GM23338 (cell line): ENCODE data around the gene GREB1L. TPM values are rescaled to one million over a fixed set of nuclear protein-coding genes. Genes with fewer than 3 reads are reported as not detected.

Experiments used
- ATAC-seq: fragments of 200-7000 bp; cut with Tn5 transposase; 3 replicates; pipeline ENCODE4 v1.9.1; 2020
- DNase-seq: peaks from one replicate; pipeline ENCODE4 v3.0.0-alpha.2; 2015; ENCODE audit warnings: low spot score
- H2AFZ ChIP-seq: fragments of 200-600 bp; sonication (generic); 2 replicates; pipeline ENCODE4 v1.8.0; 2016; ENCODE audit warnings: antibody characterized with exemption, mild to moderate bottlenecking, moderate library complexity
- H3F3A ChIP-seq: fragments of 200-600 bp; sonication (generic); replicated peaks from 2 replicates; pipeline ENCODE4 v1.8.0; 2017; ENCODE audit warnings: antibody characterized with exemption, mixed run types, low read depth
- H3K27ac ChIP-seq: fragments of 200-600 bp; sonication (generic); 2 replicates; pipeline ENCODE4 v1.6.1; 2016; ENCODE audit warnings: low read depth
- H3K27me3 ChIP-seq: fragments of 200-600 bp; sonication (generic); 2 replicates; pipeline ENCODE4 v1.8.0; 2016; ENCODE audit warnings: mild to moderate bottlenecking, mixed run types, moderate library complexity; ENCODE audit not compliant: insufficient read depth
- H3K36me3 ChIP-seq: fragments of 200-600 bp; sonication (generic); 2 replicates; pipeline ENCODE4 v1.8.0; 2016; ENCODE audit warnings: mild to moderate bottlenecking; ENCODE audit not compliant: insufficient read depth
- H3K4me1 ChIP-seq: fragments of 200-600 bp; sonication (generic); 2 replicates; pipeline ENCODE4 v1.8.0; 2016; ENCODE audit warnings: mild to moderate bottlenecking, moderate library complexity; ENCODE audit not compliant: insufficient read depth
- H3K4me2 ChIP-seq: fragments of 200-600 bp; sonication (generic); 2 replicates; pipeline ENCODE4 v1.7.1; 2017; ENCODE audit warnings: mixed run types
- H3K4me3 ChIP-seq: fragments of 200-600 bp; sonication (generic); 2 replicates; pipeline ENCODE4 v1.6.1; 2016; ENCODE audit warnings: mixed run types
- H3K79me2 ChIP-seq: fragments of 200-600 bp; sonication (generic); replicated peaks from 2 replicates; pipeline ENCODE4 v1.8.0; 2017; ENCODE audit warnings: mild to moderate bottlenecking; ENCODE audit not compliant: insufficient read depth
- H3K9me2 ChIP-seq: fragments of 200-600 bp; sonication (generic); 2 replicates; pipeline ENCODE4 v1.8.0; 2017; ENCODE audit not compliant: insufficient read depth
- H4K20me1 ChIP-seq: fragments of 200-600 bp; sonication (generic); replicated peaks from 2 replicates; pipeline ENCODE4 v1.8.0; 2017; ENCODE audit warnings: mild to moderate bottlenecking; ENCODE audit not compliant: insufficient read depth
- H3K27ac Mint-ChIP-seq: 2 replicates; pipeline ENCODE4 v1.8.0; 2020; ENCODE audit warnings: inconsistent platforms, mild to moderate bottlenecking, moderate library complexity, mixed read lengths
- H3K27me3 Mint-ChIP-seq: 3 replicates; pipeline ENCODE4 v1.8.0; 2022; ENCODE audit warnings: low read depth, mild to moderate bottlenecking, moderate library complexity, mixed read lengths, inconsistent platforms; ENCODE audit not compliant: insufficient read depth, poor library complexity
- H3K36me3 Mint-ChIP-seq: 3 replicates; pipeline ENCODE4 v1.8.0; 2021; ENCODE audit warnings: low read depth, mild to moderate bottlenecking, inconsistent platforms, moderate library complexity, mixed read lengths
- H3K4me1 Mint-ChIP-seq: 3 replicates; pipeline ENCODE4 v1.8.0; 2020; ENCODE audit warnings: mild to moderate bottlenecking, inconsistent platforms, mixed read lengths
- H3K4me3 Mint-ChIP-seq: 3 replicates; pipeline ENCODE4 v1.8.0; 2021; ENCODE audit warnings: moderate library complexity, mild to moderate bottlenecking, inconsistent platforms, mixed read lengths
- H3K9me3 Mint-ChIP-seq: 3 replicates; pipeline ENCODE4 v1.8.0; 2020; ENCODE audit warnings: moderate library complexity, mild to moderate bottlenecking, inconsistent platforms, mixed read lengths
- CREB1 ChIP-seq: fragments of 250-450 bp; sonication (Bioruptor Pico); IDR thresholded peaks from 2 replicates; pipeline ENCODE4 v1.5.0; 2020; ENCODE audit warnings: low read depth, mild to moderate bottlenecking, moderate library complexity
- ETS1 ChIP-seq: IDR thresholded peaks from 2 replicates; pipeline ENCODE4 v1.6.1; 2016; ENCODE audit warnings: antibody characterized with exemption
- EZH2 ChIP-seq: fragments of 200-600 bp; sonication (generic); IDR thresholded peaks from one replicate; pipeline ENCODE4 v1.8.0; 2017; ENCODE audit warnings: antibody characterized with exemption, mild to moderate bottlenecking, low read depth; ENCODE audit not compliant: unreplicated experiment
- EZH2phosphoT487 ChIP-seq: fragments of 200-600 bp; sonication (generic); IDR thresholded peaks from one replicate; pipeline ENCODE4 v1.8.1; 2018; ENCODE audit warnings: antibody characterized with exemption; ENCODE audit not compliant: unreplicated experiment
- JUNB ChIP-seq: IDR thresholded peaks from one replicate; pipeline ENCODE4 v1.6.1; 2016; ENCODE audit warnings: antibody characterized with exemption; ENCODE audit not compliant: unreplicated experiment
- NANOG ChIP-seq: IDR thresholded peaks from 2 replicates; pipeline ENCODE4 v1.6.1; 2016; ENCODE audit warnings: antibody characterized with exemption, borderline replicate concordance
- POLR2AphosphoS5 ChIP-seq: IDR thresholded peaks from 2 replicates; pipeline ENCODE4 v1.6.1; 2016; ENCODE audit warnings: antibody characterized with exemption, low read depth
- REST ChIP-seq: IDR thresholded peaks from one replicate; pipeline ENCODE4 v1.6.1; 2018; ENCODE audit warnings: antibody characterized with exemption; ENCODE audit not compliant: unreplicated experiment
- STAT1 ChIP-seq: IDR thresholded peaks from one replicate; pipeline ENCODE4 v1.6.1; 2016; ENCODE audit warnings: antibody characterized with exemption; ENCODE audit not compliant: unreplicated experiment
- ZNF114 ChIP-seq: fragments of 250-450 bp; sonication (Bioruptor Pico); IDR thresholded peaks from 2 replicates; pipeline ENCODE4 v1.5.0; 2020; ENCODE audit warnings: mild to moderate bottlenecking, moderate library complexity
- ZNF331 ChIP-seq: fragments of 250-450 bp; sonication (Bioruptor Pico); IDR thresholded peaks from 2 replicates; pipeline ENCODE4 v1.5.0; 2020; ENCODE audit warnings: low read depth, mild to moderate bottlenecking, moderate library complexity
- polyA plus RNA-seq: library from polyadenylated mRNA; unstranded; fragments of >200 nt; fragmentation: Nextera tagmentation; extraction: Ambion mirVana; gene quantifications from 2 replicates; pipeline ENCODE4 v1.2.1, GENCODE V29; 2016
- total RNA-seq: library from RNA; depleted of rRNA; stranded (reverse); fragments of >200 nt; shearing (Covaris generic); gene quantifications from 2 replicates; pipeline ENCODE4 v1.2.3, GENCODE V29; 2014
- TF ChIP-seq, protein P1 (sequence below): fragments of 250-450 bp; sonication (Bioruptor Pico); IDR thresholded peaks from 2 replicates; pipeline ENCODE4 v1.5.0; 2020; ENCODE audit warnings: mild to moderate bottlenecking, moderate library complexity
- TF ChIP-seq, protein P2 (sequence below), 2 experiments: fragments of 200-600 bp in 1 of 2; sonication (generic) in 1 of 2; conservative IDR thresholded peaks; 2 replicates each; pipeline versions ENCODE4 v1.5.1 to v1.6.1; 2016 to 2017; ENCODE audit warnings: antibody characterized with exemption in 2 of 2, low read depth in 2 of 2, mild to moderate bottlenecking in 2 of 2, moderate library complexity in 1 of 2

Gene GREB1L
- total and polyA plus RNA-seq, 2 experiments from 2014 or later, result 0.03 to 0.29 TPM

GRCh38 chr18:21289827-21290226, 47.8 kb downstream of the GREB1L start:
- H3K4me3 ChIP-seq, result no peak overlapping the region
- Mint-ChIP-seq H3K4me1 (peaks cover 4% of the 10 kb centered on the region; the same call in 2 of the 3 replicates), H3K4me3 (no peak overlapping the region), H3K9me3 (no peaks in the 10 kb centered on the region), H3K27ac (no peak overlapping the region), H3K27me3 (peaks cover 1% of the 10 kb centered on the region), H3K36me3 (no peaks in the 10 kb centered on the region)
- DNase-seq (no peak), ATAC-seq (no peak)
- TF ChIP-seq ETS1 (no peak), NANOG (no peak), JUNB (no peak), POLR2AphosphoS5 (no peak), EZH2phosphoT487 (no peak), CREB1 (CRISPR knock-in tag) (no peak), ZNF114 (no peak), REST (no peak), EZH2 (no peak), ZNF331 (CRISPR knock-in tag) (no peak), STAT1 (no peak)
- TF ChIP-seq, protein P1, sequence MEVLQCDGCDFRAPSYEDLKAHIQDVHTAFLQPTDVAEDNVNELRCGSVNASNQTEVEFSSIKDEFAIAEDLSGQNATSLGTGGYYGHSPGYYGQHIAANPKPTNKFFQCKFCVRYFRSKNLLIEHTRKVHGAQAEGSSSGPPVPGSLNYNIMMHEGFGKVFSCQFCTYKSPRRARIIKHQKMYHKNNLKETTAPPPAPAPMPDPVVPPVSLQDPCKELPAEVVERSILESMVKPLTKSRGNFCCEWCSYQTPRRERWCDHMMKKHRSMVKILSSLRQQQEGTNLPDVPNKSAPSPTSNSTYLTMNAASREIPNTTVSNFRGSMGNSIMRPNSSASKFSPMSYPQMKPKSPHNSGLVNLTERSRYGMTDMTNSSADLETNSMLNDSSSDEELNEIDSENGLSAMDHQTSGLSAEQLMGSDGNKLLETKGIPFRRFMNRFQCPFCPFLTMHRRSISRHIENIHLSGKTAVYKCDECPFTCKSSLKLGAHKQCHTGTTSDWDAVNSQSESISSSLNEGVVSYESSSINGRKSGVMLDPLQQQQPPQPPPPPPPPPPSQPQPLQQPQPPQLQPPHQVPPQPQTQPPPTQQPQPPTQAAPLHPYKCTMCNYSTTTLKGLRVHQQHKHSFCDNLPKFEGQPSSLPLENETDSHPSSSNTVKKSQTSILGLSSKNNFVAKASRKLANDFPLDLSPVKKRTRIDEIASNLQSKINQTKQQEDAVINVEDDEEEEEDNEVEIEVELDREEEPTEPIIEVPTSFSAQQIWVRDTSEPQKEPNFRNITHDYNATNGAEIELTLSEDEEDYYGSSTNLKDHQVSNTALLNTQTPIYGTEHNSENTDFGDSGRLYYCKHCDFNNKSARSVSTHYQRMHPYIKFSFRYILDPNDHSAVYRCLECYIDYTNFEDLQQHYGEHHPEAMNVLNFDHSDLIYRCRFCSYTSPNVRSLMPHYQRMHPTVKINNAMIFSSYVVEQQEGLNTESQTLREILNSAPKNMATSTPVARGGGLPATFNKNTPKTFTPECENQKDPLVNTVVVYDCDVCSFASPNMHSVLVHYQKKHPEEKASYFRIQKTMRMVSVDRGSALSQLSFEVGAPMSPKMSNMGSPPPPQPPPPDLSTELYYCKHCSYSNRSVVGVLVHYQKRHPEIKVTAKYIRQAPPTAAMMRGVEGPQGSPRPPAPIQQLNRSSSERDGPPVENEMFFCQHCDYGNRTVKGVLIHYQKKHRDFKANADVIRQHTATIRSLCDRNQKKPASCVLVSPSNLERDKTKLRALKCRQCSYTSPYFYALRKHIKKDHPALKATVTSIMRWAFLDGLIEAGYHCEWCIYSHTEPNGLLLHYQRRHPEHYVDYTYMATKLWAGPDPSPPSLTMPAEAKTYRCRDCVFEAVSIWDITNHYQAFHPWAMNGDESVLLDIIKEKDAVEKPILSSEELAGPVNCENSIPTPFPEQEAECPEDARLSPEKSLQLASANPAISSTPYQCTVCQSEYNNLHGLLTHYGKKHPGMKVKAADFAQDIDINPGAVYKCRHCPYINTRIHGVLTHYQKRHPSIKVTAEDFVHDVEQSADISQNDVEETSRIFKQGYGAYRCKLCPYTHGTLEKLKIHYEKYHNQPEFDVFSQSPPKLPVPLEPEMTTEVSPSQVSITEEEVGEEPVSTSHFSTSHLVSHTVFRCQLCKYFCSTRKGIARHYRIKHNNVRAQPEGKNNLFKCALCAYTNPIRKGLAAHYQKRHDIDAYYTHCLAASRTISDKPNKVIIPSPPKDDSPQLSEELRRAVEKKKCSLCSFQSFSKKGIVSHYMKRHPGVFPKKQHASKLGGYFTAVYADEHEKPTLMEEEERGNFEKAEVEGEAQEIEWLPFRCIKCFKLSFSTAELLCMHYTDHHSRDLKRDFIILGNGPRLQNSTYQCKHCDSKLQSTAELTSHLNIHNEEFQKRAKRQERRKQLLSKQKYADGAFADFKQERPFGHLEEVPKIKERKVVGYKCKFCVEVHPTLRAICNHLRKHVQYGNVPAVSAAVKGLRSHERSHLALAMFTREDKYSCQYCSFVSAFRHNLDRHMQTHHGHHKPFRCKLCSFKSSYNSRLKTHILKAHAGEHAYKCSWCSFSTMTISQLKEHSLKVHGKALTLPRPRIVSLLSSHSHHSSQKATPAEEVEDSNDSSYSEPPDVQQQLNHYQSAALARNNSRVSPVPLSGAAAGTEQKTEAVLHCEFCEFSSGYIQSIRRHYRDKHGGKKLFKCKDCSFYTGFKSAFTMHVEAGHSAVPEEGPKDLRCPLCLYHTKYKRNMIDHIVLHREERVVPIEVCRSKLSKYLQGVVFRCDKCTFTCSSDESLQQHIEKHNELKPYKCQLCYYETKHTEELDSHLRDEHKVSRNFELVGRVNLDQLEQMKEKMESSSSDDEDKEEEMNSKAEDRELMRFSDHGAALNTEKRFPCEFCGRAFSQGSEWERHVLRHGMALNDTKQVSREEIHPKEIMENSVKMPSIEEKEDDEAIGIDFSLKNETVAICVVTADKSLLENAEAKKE (CRISPR knock-in tag), result no peak
- TF ChIP-seq, protein P2, sequence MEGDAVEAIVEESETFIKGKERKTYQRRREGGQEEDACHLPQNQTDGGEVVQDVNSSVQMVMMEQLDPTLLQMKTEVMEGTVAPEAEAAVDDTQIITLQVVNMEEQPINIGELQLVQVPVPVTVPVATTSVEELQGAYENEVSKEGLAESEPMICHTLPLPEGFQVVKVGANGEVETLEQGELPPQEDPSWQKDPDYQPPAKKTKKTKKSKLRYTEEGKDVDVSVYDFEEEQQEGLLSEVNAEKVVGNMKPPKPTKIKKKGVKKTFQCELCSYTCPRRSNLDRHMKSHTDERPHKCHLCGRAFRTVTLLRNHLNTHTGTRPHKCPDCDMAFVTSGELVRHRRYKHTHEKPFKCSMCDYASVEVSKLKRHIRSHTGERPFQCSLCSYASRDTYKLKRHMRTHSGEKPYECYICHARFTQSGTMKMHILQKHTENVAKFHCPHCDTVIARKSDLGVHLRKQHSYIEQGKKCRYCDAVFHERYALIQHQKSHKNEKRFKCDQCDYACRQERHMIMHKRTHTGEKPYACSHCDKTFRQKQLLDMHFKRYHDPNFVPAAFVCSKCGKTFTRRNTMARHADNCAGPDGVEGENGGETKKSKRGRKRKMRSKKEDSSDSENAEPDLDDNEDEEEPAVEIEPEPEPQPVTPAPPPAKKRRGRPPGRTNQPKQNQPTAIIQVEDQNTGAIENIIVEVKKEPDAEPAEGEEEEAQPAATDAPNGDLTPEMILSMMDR (conservative IDR thresholded peaks at IDR 0.05; ENCODE audit: low read depth in 2 of 2), result no peak
- no peaks in the 10 kb centered on the region for H4K20me1 ChIP-seq
- no peaks in the 10 kb centered on the region for H3K9me2 ChIP-seq
- H3F3A ChIP-seq, result no peaks in the 10 kb centered on the region
- no peaks in the 10 kb centered on the region for H3K27me3 ChIP-seq
- H3K4me1 ChIP-seq, result no peaks in the 10 kb centered on the region
- H3K36me3 ChIP-seq, result no peaks in the 10 kb centered on the region
- no peak overlapping the region for H2AFZ ChIP-seq
- no peak overlapping the region for H3K27ac ChIP-seq
- no peaks in the 10 kb centered on the region for H3K79me2 ChIP-seq
- H3K4me2 ChIP-seq, result no peak overlapping the region
